Smooth muscle cell of the brain vasculature (primary cell): ENCODE measurements around the gene CCL5.

ENCODE experiments used
- DNase-seq: peaks from one replicate; pipeline ENCODE4 v3.0.0-alpha.2; 2012; ENCODE audit warnings: low read depth, low spot score

Gene CCL5

GRCh38 chr17:35867574-35867973 lies 12.6 kb downstream of the CCL5 start:
- DNase-seq, result no peak

GRCh38 chr17:35866341-35866950 lies 13.7 kb downstream of the CCL5 start:
- DNase-seq, result no peak

- no peak for DNase-seq
These were observed 14.5 kb downstream of the CCL5 start for GRCh38 chr17:35865412-35866340.

- DNase-seq, result no peak
These were observed 15.3 kb downstream of the CCL5 start for GRCh38 chr17:35864853-35865252.

- DNase-seq, result no peak
These were observed 23.6 kb downstream of the CCL5 start for GRCh38 chr17:35856603-35857002.

- no peak for DNase-seq
These were observed 24.2 kb downstream of the CCL5 start for GRCh38 chr17:35855965-35856364.

GRCh38 chr17:35849469-35850348 lies 30.5 kb downstream of the CCL5 start:
- peak; percentile 39 for DNase-seq

- DNase-seq, result no peak
These were observed 32.4 kb downstream of the CCL5 start for GRCh38 chr17:35847633-35848373.

GRCh38 chr17:35847006-35847405 lies 33.2 kb downstream of the CCL5 start:
- DNase-seq, result no peak

- no peak for DNase-seq
These were observed 33.9 kb downstream of the CCL5 start for GRCh38 chr17:35846055-35846809.

- DNase-seq, result no peak
These were observed 35.6 kb downstream of the CCL5 start for GRCh38 chr17:35844547-35844946.

GRCh38 chr17:35843698-35844097 lies 36.5 kb downstream of the CCL5 start:
- DNase-seq, result no peak

GRCh38 chr17:35842239-35842638 lies 37.9 kb downstream of the CCL5 start:
- DNase-seq, result no peak

GRCh38 chr17:35841505-35841904 lies 38.7 kb downstream of the CCL5 start:
- no peak for DNase-seq

- DNase-seq, result no peak
These were observed 39.1 kb downstream of the CCL5 start for GRCh38 chr17:35841101-35841500.

- no peak for DNase-seq
These were observed 55.0 kb downstream of the CCL5 start for GRCh38 chr17:35825206-35825605.
